ENCODE results near the gene FUT2. TPM values are rescaled to one million over a fixed set of nuclear protein-coding genes. Genes with fewer than 3 reads are reported as not detected.
A peak's percentile ranks its signal among the peaks of the same experiment; 100 is the strongest.
"Not testable (repeated sequence)": the region's sequence is repeated elsewhere in the genome, so short reads cannot be mapped to it uniquely, and the experiment has no call there.

FUT2 gene
- not detected for total RNA-seq

DNA sequence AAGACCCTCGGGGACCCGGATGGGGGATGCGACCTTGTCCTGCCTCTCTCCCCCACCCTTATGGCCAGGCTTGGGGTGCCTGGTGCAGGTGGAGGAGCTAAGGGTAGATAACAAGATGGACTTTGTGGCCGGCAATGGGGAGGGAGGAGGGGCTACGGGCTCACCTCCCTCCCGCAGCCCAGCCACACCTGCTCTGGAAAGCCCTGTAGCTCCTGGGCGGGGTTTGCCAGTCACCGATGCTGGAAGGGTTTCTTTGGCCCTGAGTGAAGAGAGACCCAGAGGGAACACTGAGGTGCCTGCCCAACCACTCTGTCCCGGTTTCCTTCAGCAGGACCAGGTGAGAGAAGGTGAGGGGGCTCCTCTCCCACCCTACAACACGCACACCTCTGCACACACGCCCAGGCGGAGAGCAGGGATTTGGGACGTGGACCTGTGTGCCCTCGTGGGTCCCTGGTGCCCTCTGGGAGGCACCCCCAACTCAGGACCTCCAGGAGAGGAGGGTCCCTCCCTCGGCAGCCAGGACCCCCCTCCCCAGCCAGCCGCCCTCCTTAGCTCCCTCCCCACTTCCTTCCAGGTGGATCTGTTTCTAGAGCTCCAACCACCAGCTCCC, at the start of gene FUT2:
TSS of gene FUT2 (plus strand) at position 229 of the 610 bp plus-strand sequence. CDS start 6,986 bp downstream, outside the sequence.
- DNase-seq (ENCODE audit: low spot score) (no peak), ATAC-seq (peak; percentile 59)

DNA sequence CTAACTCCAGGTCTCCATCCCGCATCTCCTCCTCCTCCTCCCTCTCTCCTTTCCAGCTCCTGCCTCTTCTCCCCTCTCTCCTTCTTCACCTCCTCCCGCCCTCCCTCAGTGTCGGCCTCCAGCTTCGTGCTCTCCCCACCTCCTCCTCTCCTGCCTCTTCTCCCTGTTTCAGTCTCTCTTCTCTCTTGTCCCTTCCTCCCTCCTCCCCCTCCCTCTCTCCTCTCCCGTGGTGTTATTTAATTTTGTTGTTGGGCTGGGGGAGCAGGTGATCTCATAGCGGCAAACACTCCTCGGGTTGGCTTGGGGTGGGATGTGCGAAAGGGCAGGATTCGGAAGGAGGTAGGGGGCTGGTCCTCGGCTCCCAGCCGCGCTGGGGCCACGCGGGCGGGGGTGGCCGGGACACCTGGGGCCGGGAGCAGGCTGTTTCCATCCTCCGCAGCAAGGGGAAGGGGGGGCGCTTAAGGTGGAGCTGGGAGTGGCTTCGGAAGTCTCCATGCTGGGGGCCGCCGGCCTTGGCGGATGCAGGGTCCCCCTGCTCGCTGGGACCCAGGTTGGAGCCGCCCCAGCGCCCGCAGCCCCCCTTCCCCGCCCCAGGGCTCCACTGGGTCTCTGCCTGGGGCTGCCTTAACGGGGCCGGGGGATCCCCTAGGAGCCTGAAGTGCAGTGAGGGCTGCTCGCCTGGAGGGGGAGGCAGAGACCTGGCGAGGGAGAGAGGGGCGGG, 49.6 kb upstream of the FUT2 start, which contains the start of gene CA11:
TSS of gene CA11 (minus strand) at position 187 of the 721 bp plus-strand sequence. CDS start 555 bp downstream, outside the sequence.
- peak; percentile 79 for DNase-seq (ENCODE audit: low spot score)
- peak; percentile 89 for ATAC-seq

DNA sequence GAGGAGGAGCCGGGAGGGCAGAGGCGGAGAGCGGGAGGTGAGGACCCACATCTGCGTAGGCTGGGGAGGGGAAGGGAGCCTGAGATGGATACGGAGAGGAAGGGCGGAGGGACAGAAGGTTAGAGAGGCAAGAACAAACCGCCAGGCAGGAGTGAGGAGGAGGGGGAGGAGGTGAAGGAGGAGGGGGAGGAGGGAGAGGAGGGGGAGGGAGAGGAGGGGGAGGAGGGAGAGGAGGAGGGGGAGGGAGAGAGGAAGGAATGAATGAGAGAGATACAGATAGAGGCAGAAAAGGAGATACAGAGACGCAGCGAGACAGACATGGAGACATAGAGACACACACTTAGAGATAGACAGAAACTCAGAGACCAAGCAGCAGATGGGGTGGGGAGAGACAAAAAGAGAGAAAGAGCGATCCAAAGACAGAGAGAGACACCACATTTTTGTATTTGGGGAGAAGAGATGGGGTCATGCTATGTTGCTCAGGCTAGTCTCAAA, 49.0 kb upstream of the FUT2 start:
- no peak for ATAC-seq

DNA sequence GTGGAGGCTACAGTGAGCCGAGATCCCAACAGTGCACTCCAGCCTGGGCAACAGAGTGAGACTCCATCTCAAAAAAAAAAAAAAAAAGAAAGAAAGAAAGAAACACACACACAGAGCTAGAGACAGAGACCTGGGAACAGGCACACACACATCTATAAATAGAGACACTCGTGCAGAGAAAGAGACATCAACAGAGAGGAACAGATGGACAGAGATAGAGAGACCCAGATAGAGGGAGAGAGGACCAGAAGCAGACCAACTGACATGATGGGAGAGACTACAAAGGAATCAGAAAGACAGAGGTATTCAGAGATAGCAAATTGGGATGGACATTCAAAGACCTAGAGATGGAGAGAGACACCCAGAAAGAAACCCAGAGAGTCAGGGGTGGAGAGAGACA, 47.6 kb upstream of the FUT2 start:
- ATAC-seq (no peak), DNase-seq (ENCODE audit: low spot score) (no peak)

More for the DNA sequence above, 49.0 kb upstream of the FUT2 start:
- DNase-seq (ENCODE audit: low spot score), result no peak

DNA sequence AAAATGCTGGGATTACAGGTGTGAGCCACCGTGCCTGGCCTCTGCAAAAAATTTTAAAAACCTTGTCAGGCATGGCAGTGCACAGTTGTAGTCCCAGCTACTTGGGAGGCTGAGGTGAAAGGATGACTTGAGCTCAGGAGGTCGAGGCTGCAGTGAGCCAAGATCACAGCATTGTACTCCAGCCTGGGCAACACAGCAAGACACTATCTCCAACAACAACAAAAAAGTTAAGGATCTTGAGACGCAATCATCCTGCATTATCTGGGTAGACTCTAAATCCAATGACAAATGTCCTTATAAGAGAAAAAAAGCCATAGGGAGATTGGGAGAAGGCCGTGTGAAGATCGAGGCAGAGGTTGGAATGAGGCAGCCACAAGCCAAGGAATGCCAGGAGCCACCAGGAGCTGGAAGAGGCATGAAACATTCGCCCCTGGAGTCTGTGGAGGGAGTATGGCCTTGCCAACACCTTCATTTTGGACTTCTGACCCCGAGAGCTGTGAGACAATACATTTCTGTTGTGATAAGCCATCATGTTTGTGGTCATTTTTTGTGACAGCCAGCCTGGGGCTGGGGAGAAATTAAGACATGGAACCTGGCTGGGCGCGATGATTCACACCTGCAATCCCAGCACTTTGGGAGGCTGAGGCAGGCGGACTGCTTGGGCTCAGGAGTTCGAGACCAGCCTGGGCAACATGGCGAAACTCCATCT, 44.6 kb upstream of the FUT2 start:
- DNase-seq (ENCODE audit: low spot score) (no peak), ATAC-seq (no peak)

DNA sequence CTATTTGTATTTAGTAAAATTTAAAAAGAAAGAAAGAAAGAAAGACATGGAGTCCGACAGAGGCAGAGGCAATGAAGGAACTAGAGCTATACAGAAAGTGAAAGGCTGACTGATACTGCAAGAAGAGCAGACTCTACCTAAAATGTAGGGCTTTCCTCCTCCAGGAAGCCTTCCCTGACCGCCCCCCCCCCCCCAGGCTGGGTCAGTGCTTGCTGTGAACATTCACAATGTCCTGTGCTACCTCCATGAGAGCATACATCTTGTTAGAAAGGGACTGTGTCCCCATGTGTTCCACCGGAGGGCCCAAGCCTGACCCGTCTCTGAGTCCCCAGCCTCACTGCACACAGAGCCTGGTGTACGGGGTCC, 44.1 kb upstream of the FUT2 start:
- DNase-seq (ENCODE audit: low spot score) (no peak), ATAC-seq (no peak)

DNA sequence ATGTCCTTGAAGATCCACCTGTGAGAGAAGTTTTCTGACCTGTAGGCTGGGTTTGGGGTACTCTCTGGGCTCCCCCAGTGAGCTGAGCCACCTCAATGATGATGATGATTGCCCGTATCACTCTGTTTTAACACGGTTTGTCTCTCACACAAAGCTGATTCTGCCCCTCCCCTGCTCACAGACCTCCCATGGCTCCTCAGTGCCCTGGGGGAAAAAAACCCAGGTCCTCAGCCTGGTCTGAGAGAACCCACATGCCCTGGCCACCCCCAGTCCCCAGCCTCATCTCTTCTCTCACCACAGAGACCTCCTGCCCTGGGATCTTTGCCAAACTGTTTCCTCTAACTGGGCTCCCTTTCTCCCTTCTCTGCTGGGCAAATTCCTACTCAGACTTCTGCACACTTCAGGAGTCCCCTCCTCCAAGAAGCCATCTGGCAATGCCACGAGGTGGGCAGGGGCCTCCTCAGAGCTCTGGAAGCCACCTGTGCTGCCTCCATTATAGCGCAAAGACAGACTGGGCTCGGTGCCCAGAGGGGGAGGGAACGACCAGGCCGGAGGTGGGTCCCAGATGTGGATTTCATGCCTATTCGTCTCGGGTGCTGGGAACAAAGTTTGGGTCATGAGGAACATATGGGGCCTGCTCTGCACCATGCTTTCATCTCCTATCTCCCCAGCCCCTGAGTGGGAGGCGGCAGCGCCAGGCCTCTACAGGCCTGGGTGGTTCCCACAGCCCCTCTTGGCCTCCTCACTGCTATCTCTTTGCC, 41.3 kb upstream of the FUT2 start:
- ATAC-seq, result no peak
- no peak for DNase-seq (ENCODE audit: low spot score)

DNA sequence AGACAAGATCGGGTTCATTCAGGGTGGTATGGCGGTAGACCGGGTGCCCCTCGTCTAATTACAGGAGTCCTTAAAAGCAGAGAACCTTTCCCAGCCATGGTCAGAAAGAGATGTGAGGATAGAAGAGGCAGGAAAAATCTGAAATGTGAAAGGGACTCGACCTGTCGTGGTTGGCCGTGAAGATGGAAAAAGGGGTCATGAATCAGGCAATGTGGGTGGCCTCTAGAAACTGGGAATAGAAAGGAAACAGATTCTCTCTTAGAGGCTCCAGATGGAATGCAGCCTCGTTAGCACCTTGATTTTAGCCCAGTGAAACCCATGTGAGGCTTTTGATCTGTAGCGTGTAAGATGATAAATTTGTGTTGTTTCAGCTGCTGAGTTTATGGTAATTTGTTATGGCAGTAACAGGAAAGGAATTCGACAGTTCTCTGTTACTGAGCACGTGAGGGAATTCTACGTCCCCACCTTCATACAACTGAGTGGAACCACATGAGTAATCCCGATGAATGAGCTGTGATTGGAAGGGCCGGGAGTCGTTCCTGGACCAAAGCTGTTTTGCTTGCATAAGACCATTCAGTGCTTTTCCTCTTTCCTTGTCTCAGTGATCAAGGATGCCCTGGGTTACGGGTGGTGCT, 38.8 kb upstream of the FUT2 start:
- DNase-seq (ENCODE audit: low spot score) (no peak), ATAC-seq (no peak)

DNA sequence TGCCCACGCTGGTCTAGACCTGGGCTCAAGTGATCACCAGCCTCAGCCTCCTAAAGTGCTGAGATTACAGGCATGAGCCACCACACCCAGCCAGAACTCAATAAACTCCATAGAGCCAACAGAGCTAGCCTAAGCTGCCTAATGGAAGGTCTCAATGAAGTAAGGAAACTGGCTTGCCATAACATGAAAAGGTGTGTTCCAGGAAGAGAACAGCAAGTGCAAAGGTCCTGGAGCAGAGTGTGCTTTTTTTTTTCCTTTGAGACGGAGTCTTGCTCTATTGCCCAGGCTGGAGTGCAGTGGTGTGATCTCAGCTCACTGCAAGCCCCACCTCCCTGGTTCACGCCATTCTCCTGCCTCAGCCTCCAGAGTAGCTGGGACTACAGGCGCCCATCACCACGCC, 37.9 kb upstream of the FUT2 start:
- DNase-seq (ENCODE audit: low spot score); ATAC-seq: not testable (repeated sequence)

DNA sequence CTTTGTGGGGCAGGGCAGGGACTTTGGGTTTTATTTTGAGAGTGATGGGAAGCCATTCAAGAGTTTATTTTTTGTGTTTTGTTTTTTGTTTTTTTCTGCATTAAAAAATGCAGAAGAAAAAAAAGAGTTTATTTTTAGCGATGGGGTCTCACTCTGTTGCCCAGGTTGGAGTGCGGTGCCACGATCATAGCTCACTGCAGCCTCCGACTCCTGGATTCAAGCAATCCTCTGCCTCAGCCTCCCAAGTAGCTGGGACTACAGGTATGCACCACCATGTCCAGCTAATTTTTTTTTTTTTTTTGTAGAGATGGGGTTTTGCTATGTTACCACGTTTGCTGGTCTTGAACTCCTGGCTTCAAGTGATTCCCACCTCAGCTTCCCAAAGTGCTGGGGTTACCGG, 37.3 kb upstream of the FUT2 start:
- no peak for ATAC-seq
- DNase-seq (ENCODE audit: low spot score), result no peak

DNA sequence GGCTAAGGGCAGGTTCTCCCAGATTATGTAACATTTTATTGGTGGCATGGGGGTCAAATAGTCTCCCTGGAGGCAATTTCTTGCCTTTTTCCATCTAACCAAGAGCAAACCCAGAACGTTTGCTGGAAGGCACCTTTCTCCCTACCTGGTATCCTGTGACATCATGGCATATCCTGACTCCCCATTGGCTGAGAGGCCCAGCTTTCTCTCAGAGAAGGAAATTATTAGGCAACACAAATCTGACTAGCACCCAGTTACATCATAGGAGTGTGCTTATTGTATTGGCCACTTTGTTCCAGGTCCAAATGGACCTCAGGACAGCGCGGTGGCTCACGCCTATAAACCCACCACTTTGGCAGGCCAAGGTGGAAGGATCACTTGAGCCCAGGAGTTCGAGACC, 36.0 kb upstream of the FUT2 start:
- no peak for ATAC-seq
- DNase-seq (ENCODE audit: low spot score), result no peak

DNA sequence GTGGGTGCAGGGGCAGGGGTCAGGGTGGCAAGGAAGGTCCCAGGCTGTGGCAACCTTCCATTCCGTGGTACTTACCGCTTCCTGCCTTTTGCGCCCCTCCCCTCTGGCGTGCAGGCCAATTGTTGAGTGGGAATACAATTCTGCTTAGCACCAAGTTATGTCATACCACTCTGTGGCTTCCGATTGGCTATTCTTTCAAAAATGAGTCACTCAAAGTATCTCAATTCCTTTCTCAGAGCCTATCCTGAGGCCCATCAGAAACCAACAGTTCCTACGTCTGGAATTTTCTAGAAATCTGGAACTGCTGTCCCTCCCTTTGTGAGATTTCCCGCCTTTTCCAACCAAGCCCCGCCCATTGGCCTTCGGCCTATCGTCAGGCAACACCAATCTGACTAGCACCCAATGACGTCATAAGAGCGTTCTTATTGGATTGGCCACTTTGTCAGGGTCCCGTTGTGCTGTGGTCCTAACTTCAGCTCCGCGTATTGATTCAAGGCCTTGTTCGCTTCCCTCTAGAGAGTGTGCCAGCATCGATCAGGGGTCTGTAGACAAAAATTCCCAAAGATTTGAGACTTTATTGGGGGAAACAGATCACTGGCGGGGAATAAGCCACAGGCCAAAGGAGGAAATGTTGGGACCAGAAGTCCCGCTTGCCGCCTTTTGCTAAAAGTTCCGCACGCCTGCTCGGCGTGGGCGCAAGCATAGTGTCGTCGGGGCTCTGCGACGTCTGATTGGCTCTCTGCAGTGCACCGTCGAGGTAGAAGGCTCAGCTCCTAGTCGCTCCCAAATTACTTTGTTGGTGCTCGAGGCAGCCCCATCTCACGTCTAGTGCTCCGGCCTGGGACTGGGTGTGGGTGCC, 34.7 kb upstream of the FUT2 start:
- ATAC-seq, result peak; percentile 79
- DNase-seq (ENCODE audit: low spot score), result peak; percentile 75

DNA sequence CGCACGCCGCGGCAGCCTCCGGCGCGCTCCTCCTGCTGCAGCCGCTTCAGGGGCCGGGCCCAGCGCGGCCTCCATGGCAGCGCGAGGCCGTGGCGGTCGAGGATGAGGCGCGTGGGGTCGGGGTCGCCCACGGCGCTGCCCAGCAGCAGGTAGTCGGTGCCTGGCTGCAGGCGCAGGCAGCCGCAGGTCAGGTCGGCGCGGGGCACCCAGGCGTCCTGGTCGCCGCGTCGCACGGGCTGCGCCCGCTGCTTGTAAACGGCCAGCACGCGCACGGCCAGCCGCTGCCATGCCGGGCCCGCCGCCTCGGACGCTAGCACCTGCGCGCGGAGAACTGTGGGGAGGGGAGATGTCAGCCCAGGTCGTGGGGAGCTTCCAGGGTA, 34.1 kb upstream of the FUT2 start:
- no peak for DNase-seq (ENCODE audit: low spot score)
- no peak for ATAC-seq

DNA sequence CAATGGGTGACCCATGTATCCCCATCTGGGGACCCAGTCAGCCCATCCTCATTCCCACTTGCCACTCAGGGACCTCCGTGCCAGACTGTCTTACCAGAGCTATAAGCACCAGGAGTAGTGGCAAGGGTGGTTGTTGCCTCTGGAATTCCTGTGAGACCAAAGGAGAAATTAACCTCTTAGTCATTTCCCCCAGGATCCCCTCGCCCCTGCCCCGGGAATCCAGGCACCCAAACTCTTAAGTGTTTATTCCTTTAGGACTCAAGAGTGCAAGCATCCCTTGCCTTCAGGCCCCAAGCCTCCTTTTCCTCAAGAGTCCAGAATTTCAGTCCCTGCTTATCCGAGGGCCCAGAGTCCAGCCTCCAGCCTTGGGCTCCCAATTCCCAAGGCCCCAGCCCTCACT, 32.1 kb upstream of the FUT2 start:
- DNase-seq (ENCODE audit: low spot score), result no peak
- ATAC-seq, result no peak

DNA sequence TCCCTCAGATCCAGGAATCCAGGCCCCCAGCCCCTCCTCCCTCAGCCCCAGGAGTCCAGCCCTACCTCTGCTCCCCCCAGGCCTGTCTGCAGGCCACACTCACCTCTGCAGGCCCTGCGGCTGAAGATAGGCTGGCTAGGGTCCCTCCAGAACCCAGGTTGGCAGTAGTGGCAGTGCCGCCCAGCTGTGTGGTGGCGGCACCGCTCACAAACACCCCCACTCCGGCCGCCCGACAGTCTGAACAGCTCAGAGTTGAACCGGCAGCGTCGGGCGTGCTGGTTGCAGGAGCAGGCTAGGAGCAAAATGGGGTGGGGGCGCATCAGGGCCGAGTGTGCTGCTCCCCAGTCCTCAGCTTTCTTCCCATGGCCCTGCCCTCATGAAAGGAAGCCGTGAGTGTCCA, 31.3 kb upstream of the FUT2 start:
- DNase-seq (ENCODE audit: low spot score) (no peak), ATAC-seq (no peak)

DNA sequence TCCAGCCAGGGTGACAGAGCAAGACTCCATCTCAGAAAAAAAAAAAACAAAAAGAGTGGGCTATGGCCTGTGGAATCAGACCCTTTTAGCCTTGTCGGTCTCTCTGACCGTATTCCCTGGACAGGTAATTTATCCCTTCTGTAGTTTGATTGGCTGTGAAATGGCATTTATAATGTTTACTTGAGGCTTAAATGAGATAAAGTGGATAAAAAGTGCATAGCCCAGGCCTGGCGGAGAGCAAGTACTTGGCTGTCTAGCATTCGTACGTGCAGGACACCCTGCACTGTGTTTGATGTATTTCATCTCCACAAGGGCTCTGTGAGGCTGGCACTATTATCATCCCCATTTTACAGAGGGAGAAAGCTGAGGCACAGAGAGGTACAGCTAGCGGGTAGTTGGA, 30.0 kb upstream of the FUT2 start:
- ATAC-seq, result no peak
- no peak for DNase-seq (ENCODE audit: low spot score)

DNA sequence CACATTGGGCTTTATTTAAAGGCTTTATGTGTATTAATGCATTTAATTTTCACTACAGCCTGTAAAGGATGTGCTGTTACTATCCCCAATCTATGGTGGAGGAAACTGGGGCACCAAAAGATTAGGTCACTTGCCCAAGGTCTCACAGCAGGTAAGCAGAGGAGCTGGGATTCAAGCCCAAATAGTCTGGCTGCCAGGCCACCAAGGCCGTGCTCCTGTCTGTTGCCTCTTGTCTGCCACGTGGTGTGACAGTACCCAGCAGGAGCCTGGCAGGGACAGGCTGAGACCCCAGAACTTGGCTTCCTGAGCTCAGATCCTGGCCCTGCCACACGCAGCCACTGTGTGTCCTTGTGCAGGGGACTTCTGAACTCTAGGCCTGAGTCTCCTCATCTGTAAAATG, 27.4 kb upstream of the FUT2 start:
- ATAC-seq (peak; percentile 68), DNase-seq (ENCODE audit: low spot score) (no peak)

DNA sequence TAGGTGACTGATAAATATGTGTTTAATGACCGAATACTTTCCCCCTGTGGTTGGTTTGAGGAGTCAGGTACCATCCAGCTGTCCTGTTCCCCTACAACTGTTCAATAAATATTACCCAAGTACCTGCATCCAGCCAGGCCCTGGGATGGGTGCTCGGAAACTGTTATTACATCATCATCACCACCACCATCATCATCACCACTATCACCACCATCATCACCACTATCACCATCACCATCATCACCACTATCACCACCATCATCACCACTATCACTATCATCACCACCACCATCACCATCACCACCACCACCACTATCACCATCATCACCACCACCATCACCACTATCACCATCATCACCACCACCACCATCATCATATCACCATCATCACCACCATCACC, 27.0 kb upstream of the FUT2 start:
- no peak for ATAC-seq
- DNase-seq (ENCODE audit: low spot score), result no peak

DNA sequence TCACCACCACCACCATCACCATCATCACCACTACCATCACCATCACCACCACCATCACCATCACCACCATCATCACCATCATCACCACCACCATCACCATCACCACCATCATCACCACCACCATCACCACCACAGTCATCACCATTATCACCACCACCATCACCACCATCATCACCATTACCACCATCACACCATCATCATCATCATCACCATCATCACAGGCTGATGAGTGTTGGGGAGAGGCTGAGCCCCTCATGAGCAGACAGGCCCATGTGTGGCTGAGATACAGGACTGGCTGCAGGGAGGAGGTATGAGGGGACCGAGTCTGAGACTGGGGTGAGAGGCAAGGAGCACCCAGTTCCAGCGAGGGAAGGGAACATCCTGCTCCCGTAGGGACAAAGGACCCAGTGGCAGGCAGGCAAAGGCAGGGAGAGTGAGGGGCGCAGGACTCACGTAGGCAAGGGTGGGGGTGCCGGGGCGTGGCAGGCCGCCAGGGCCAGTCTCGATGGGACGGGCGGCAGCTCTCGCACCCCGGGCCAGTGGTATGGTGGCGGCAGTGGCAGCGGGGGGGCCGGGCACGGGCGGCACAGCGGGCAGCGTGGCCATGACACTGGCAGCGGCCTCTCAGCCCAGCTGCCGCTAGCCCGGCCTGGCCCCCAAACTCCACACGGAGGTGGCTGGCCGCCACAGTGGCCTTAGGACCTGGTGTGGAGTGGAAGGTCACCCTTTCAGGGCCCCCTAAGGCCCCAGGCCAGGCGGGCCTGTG, 25.7 kb upstream of the FUT2 start:
- ATAC-seq, result no peak
- DNase-seq (ENCODE audit: low spot score), result no peak
